Endodermal cell (in vitro differentiated cells): ENCODE measurements around the gene AP3B2. TPM values are rescaled to one million over a fixed set of nuclear protein-coding genes. Genes with fewer than 3 reads are reported as not detected.

Source experiments
- DNase-seq: peaks from one replicate; pipeline ENCODE4 v3.0.0-alpha.2; 2017
- H3K27ac ChIP-seq: 2 replicates; pipeline ENCODE4 v1.5.1; 2013; ENCODE audit warnings: mild to moderate bottlenecking, low read depth, low read length, moderate library complexity
- H3K27me3 ChIP-seq: 2 replicates; pipeline ENCODE4 v1.6.1; 2013; ENCODE audit warnings: mild to moderate bottlenecking, low read length, moderate library complexity; ENCODE audit not compliant: insufficient read depth, control insufficient read depth, poor library complexity, severe bottlenecking
- H3K36me3 ChIP-seq: 2 replicates; pipeline ENCODE4 v1.7.0; 2013; ENCODE audit warnings: mild to moderate bottlenecking, low read length, moderate library complexity; ENCODE audit not compliant: control insufficient read depth, insufficient read depth
- H3K4me1 ChIP-seq: one replicate; pipeline ENCODE4 v1.7.0; 2013; ENCODE audit warnings: low read length; ENCODE audit not compliant: control insufficient read depth, insufficient read depth
- H3K4me3 ChIP-seq: 2 replicates; pipeline ENCODE4 v1.5.1; 2013; ENCODE audit warnings: mild to moderate bottlenecking, low read length, moderate library complexity
- H3K9ac ChIP-seq: 2 replicates; pipeline ENCODE4 v1.6.1; 2013; ENCODE audit warnings: mild to moderate bottlenecking, low read length, moderate library complexity; ENCODE audit not compliant: poor library complexity, severe bottlenecking; ENCODE audit errors: extremely low read depth
- H3K9me3 ChIP-seq: 2 replicates; pipeline ENCODE4 v1.6.1; 2013; ENCODE audit warnings: mild to moderate bottlenecking, low read length, moderate library complexity; ENCODE audit not compliant: control insufficient read depth
- H3K27ac Mint-ChIP-seq: 2 replicates; pipeline ENCODE4 v1.8.0; 2020; ENCODE audit warnings: mixed read lengths
- H3K27me3 Mint-ChIP-seq: 2 replicates; pipeline ENCODE4 v1.8.0; 2021; ENCODE audit warnings: mild to moderate bottlenecking, mixed read lengths; ENCODE audit not compliant: insufficient read depth
- H3K36me3 Mint-ChIP-seq: 2 replicates; pipeline ENCODE4 v1.8.0; 2020; ENCODE audit warnings: low read depth, mixed read lengths
- H3K4me1 Mint-ChIP-seq: 2 replicates; pipeline ENCODE4 v1.8.0; 2020; ENCODE audit warnings: mixed read lengths
- H3K4me3 Mint-ChIP-seq: 2 replicates; pipeline ENCODE4 v1.8.0; 2020; ENCODE audit warnings: mild to moderate bottlenecking, moderate library complexity, mixed read lengths
- H3K9me3 Mint-ChIP-seq: 2 replicates; pipeline ENCODE4 v1.8.0; 2020; ENCODE audit warnings: mild to moderate bottlenecking, mixed read lengths
- CTCF ChIP-seq: fragments of 200-600 bp; sonication (generic); conservative IDR thresholded peaks from 2 replicates; pipeline ENCODE4 v1.5.0; 2021; ENCODE audit warnings: antibody characterized with exemption, mild to moderate bottlenecking
- WGBS, 2 experiments: methylation state at CpG; one replicate each; pipeline versions ENCODE4 v1.1.5 to v1.1.7; 2013; ENCODE audit warnings: missing lambda C conversion rate in 2 of 2, mixed read lengths in 1 of 2; ENCODE audit not compliant: insufficient coverage in 1 of 2, insufficient read length in 1 of 2; 5-methylcytosine and 5-hydroxymethylcytosine counted together
- total RNA-seq, 2 donors: library from RNA; stranded (reverse); fragmentation: NEBNext Ultra II Directional in 1 of 2; extraction: Animal tissue kit (Norgen Biotek cat#: 25700) in 1 of 2; gene quantifications; 2 replicates in 1 of 2; 3 replicates in 1 of 2; pipeline ENCODE4 v1.2.1, GENCODE V29; 2021

The AP3B2 gene
- total RNA-seq, 2 donors from 2014 or later: 22.4 to 24.4 TPM

DNA sequence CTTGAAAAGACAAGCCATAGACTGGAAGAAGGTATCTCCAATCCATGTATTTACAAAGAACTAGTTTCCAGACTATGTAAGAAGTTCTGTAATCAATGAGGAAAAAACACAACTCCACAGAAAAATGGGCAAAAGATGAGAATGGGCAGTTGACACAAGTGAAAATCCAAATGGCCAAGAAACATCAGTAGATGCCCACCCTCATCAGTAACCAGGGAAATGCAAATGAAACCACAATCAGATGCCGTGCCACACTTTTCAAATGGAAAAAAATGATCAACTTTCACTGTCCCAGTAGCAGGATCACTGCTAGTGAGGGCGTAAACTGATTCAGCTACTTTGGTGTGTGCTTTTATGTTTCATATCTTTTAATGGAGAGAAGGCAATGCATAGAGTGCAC is 58.0 kb downstream of the AP3B2 start:
- Histone ChIP-seq H3K4me3 (no peak overlapping the region), H3K27ac (no peak overlapping the region), H3K9me3 (no peaks in the 10 kb centered on the region), H3K9ac (no peak overlapping the region), H3K4me1 (no peaks in the 10 kb centered on the region), H3K27me3 (peaks cover 64% of the 10 kb centered on the region), H3K36me3 (no peaks in the 10 kb centered on the region)
- Mint-ChIP-seq H3K9me3 (peaks cover 4% of the 10 kb centered on the region), H3K4me1 (no peaks in the 10 kb centered on the region), H3K27ac (no peak overlapping the region), H3K36me3 (no peaks in the 10 kb centered on the region), H3K27me3 (peaks cover 60% of the 10 kb centered on the region), H3K4me3 (no peak overlapping the region)
- WGBS, 2 experiments: 85 to 96% methylated on average over 2 of the region's 2 CpGs
- no peak for TF ChIP-seq CTCF
- no peak for DNase-seq

- no peak for DNase-seq
- Mint-ChIP-seq H3K4me1 (peaks cover 3% of the 10 kb centered on the region), H3K27me3 (peaks cover 72% of the 10 kb centered on the region), H3K9me3 (peaks cover 8% of the 10 kb centered on the region), H3K27ac (no peak overlapping the region), H3K4me3 (no peak overlapping the region), H3K36me3 (peaks cover 2% of the 10 kb centered on the region)
- H3K9ac ChIP-seq: no peak overlapping the region
- no peak for TF ChIP-seq CTCF
- no peaks in the 10 kb centered on the region for H3K9me3 ChIP-seq
- no peak overlapping the region for H3K4me3 ChIP-seq
- H3K36me3 ChIP-seq: no peaks in the 10 kb centered on the region
- H3K27ac ChIP-seq: no peak overlapping the region
- no peaks in the 10 kb centered on the region for H3K4me1 ChIP-seq
- peaks cover 80% of the 10 kb centered on the region for H3K27me3 ChIP-seq
Measured at GRCh38 chr15:82650046-82650670, 59.5 kb downstream of the AP3B2 start.

DNA sequence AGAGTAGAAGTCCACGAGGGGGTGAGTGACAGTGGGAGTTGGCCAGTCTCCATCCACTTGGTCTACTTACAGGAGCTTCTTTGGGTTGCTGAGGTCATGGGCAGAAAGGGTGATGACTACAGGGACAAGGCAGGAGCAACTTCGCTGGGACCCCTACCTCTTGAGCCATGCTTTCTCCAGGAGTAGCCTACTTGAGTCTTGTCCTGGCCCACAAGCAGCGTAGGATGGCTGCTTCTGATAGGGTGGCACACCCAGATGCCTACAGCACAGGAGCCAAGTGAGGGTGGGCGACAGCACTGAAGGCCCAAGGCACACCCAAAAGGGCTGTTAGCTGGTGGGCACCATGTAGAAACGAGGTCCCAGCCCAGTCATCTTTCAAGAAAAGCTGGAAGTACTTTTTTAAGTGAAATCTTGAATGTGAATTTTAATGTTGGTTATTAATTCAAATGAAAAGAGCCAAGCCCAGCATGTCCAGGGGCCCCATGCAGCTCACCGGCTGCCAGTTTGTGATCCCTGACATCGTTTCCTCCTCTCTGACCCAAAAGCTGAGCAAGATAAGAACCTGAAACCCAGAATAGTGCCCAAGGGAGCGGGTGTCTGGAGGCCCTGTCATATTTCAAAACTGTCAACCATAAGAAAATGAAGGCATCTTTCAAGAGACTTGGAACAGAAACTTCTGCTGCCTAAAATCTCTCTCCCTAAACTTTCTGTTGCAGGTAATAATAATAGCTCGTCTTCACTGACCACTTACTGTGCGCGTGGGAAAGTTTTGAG is 60.3 kb downstream of the AP3B2 start:
- DNase-seq: no peak
- Mint-ChIP-seq H3K27ac (no peak overlapping the region), H3K4me1 (peaks cover 3% of the 10 kb centered on the region), H3K27me3 (peaks cover 75% of the 10 kb centered on the region), H3K36me3 (peaks cover 2% of the 10 kb centered on the region), H3K4me3 (no peak overlapping the region), H3K9me3 (peaks cover 8% of the 10 kb centered on the region)
- Histone ChIP-seq H3K9ac (no peak overlapping the region), H3K4me1 (no peaks in the 10 kb centered on the region), H3K9me3 (no peaks in the 10 kb centered on the region), H3K4me3 (no peak overlapping the region), H3K36me3 (no peaks in the 10 kb centered on the region), H3K27ac (no peak overlapping the region), H3K27me3 (peaks cover 84% of the 10 kb centered on the region)
- no peak for TF ChIP-seq CTCF
- WGBS, 2 experiments: 89 to 91% methylated on average over 8 to 11 of the region's 11 CpGs
